K562 treated with DMSO at 1 percent for 4 hours (cell line): ENCODE results near the gene DOCK7. TPM values are rescaled to one million over a fixed set of nuclear protein-coding genes. Genes with fewer than 3 reads are reported as not detected.

Source experiments
- total RNA-seq: library from RNA; unstranded; fragments of 300-600 nt; gene quantifications from 2 replicates; pipeline ENCODE4 v1.2.3, GENCODE V29; 2022; ENCODE audit not compliant: insufficient read depth

Gene DOCK7
- total RNA-seq: 4.1 and 4.2 TPM in 2 replicates

GRCh38 chr1:62687903-62688686 is at the start of gene DOCK7:
Gene DOCK7 (minus strand): TSS chr1:62688386. CDS start chr1:62688264, 122 bp downstream.

DNA sequence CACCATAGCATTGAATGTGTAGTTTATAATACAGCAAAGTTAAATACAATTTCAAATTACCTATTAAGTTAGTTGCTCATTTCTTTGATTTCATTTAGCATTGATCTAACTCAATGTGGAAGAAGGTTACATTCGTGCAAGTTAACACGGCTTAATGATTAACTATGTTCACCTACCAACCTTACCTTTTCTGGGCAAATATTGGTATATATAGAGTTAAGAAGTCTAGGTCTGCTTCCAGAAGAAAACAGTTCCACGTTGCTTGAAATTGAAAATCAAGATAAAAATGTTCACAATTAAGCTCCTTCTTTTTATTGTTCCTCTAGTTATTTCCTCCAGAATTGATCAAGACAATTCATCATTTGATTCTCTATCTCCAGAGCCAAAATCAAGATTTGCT is 90.9 kb downstream of the DOCK7 start, which contains the start of gene ANGPTL3:
Gene ANGPTL3 (plus strand): TSS at position 240 of the 400 bp plus-strand sequence. CDS start 47 bp downstream, at position 287.

GRCh38 chr1:62436466-62437272 is 251.5 kb downstream of the DOCK7 start, which contains the start of gene USP1:
Gene USP1 (plus strand): TSS chr1:62437049. CDS start chr1:62439868, 2,819 bp downstream.

Other genes with a start within 250 kb of the DOCK7 start
- not detected in 2 replicates for gene ANGPTL3, start 90.9 kb downstream of the DOCK7 start, total RNA-seq
- 4.6 and 6.0 TPM in 2 replicates for gene ATG4C, start 95.7 kb upstream of the DOCK7 start, total RNA-seq